Vagina (tissue), 2 donors: Measurements from ENCODE around the gene EPHB6. TPM values are rescaled to one million over a fixed set of nuclear protein-coding genes. Genes with fewer than 3 reads are reported as not detected.
A peak's percentile ranks its signal among the peaks of the same experiment; 100 is the strongest.

ENCODE experiments used
- DNase-seq, 2 donors: peaks; one replicate each; pipeline ENCODE4 v3.0.0-alpha.2; 2017; ENCODE audit errors: extremely low spot score in 2 of 2
- H3K27ac ChIP-seq: fragments of 200-600 bp; sonication (generic); one replicate; pipeline ENCODE4 v1.5.1; 2019
- H3K27me3 ChIP-seq: fragments of 200-600 bp; sonication (generic); one replicate; pipeline ENCODE4 v1.5.1; 2019
- H3K36me3 ChIP-seq, 2 donors: fragments of 200-600 bp; sonication (generic); one replicate each; pipeline ENCODE4 v1.5.1; 2017 to 2019
- H3K4me1 ChIP-seq: fragments of 200-600 bp; sonication (generic); one replicate; pipeline ENCODE4 v1.5.1; 2019
- H3K4me3 ChIP-seq, 2 donors: fragments of 200-600 bp; sonication (generic); 1 replicate in 1 of 2; 2 replicates in 1 of 2; pipeline ENCODE4 v1.5.1; 2016 to 2019
- H3K9me3 ChIP-seq: fragments of 200-600 bp; sonication (generic); one replicate; pipeline ENCODE4 v1.5.1; 2019
- CTCF ChIP-seq, 3 experiments: fragments of 450-650 bp in 2 of 3; fragments of 200-600 bp in 1 of 3; sonication (generic) in 1 of 3; IDR thresholded peaks; one replicate each; pipeline ENCODE4 v1.5.1; 2017 to 2019; ENCODE audit warnings: antibody characterized with exemption in 3 of 3, mild to moderate bottlenecking in 2 of 3, moderate library complexity in 2 of 3
- POLR2A ChIP-seq, 2 donors: fragments of 450-650 bp; IDR thresholded peaks; one replicate each; pipeline ENCODE4 v1.6.1; 2017; ENCODE audit warnings: antibody characterized with exemption in 2 of 2, mild to moderate bottlenecking in 2 of 2, moderate library complexity in 2 of 2
- POLR2AphosphoS5 ChIP-seq, 2 donors: sonication (generic); formaldehyde crosslinking; IDR thresholded peaks; one replicate each; pipeline ENCODE4 v1.9.0; 2017; ENCODE audit warnings: antibody characterized with exemption in 2 of 2, mild to moderate bottlenecking in 2 of 2, low read depth in 1 of 2; ENCODE audit not compliant: insufficient read depth in 1 of 2
- intact Hi-C: fragments of 100-400 bp; cut with DNase I; formaldehyde crosslinking; loops from one replicate; pipeline ENCODE4 v1.15.1; 2023
- total RNA-seq: library from RNA; depleted of rRNA; stranded (reverse); fragments of >200 nt; gene quantifications from one replicate; pipeline ENCODE4 v1.2.3, GENCODE V29; 2016

The EPHB6 gene
- total RNA-seq, 1 donor from 2014 or later, result 68.3 TPM

GRCh38 chr7:142898377-142899170, 43.7 kb downstream of the EPHB6 start:
- H3K4me1 ChIP-seq, result no peaks in the 10 kb centered on the region
- intact Hi-C loops, result no loop called here
- no peak for TF ChIP-seq CTCF (IDR thresholded peaks at IDR 0.05)
- TF ChIP-seq POLR2A (IDR thresholded peaks at IDR 0.05), result no peak
- no peak for TF ChIP-seq POLR2AphosphoS5 (IDR thresholded peaks at IDR 0.05; ENCODE audit: insufficient read depth in 1 of 2, low read depth in 1 of 2)
- no peaks in the 10 kb centered on the region for H3K9me3 ChIP-seq
- DNase-seq, result peak; percentile 43 to 72
- H3K4me3 ChIP-seq, result no peak overlapping the region
- no peaks in the 10 kb centered on the region for H3K27me3 ChIP-seq
- no peaks in the 10 kb centered on the region for H3K36me3 ChIP-seq
- H3K27ac ChIP-seq, result no peak overlapping the region

GRCh38 chr7:142899661-142900060, 44.8 kb downstream of the EPHB6 start:
- Histone ChIP-seq H3K4me3 (no peak overlapping the region), H3K9me3 (no peaks in the 10 kb centered on the region), H3K27me3 (no peaks in the 10 kb centered on the region), H3K27ac (no peak overlapping the region), H3K36me3 (no peaks in the 10 kb centered on the region), H3K4me1 (no peaks in the 10 kb centered on the region)
- peak in 1 of 2 donors; percentile 64 for DNase-seq
- intact Hi-C loops, result no loop called here
- TF ChIP-seq POLR2A (IDR thresholded peaks at IDR 0.05) (no peak), CTCF (IDR thresholded peaks at IDR 0.05) (no peak), POLR2AphosphoS5 (IDR thresholded peaks at IDR 0.05; ENCODE audit: insufficient read depth in 1 of 2, low read depth in 1 of 2) (no peak)

DNA sequence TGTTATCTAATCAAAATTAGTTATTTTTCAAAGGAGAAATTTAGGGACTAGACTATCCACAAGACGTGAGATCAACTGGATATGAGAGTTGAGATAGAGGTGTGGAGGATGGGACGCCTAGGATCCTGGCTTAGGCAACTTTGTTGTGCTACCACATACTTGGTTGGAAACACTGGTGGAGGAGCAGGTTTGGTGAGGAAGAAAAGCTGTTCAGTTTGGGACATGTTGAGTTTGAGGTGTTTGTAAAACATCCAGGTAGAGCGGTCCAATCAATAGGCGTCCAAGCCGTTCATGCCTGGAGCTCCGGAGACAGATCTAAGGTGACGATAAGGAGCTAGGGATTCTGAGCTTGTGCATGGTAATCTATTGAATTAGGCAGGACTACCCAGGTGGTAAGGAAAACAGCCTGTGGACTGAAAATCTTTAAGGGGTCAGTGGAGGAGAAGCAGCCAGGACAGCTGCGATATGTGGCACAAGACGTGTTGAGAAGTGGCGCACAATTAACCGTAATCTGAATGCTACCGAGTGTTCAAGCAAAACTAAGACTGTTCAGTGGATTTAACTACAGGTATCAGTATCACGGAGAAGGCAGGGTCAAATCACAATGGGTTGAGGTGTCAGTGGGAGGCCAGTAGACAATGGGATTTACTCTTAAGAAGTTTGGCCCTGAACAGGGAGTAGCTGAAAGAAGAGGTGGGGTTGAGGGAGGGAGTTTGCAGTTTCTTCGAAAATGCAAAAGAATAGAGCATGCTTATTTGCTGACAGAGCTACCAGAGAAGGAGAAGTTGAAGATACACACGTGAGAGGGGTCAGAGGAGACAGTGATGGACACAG, 46.8 kb downstream of the EPHB6 start:
- Histone ChIP-seq H3K36me3 (no peaks in the 10 kb centered on the region), H3K4me1 (no peaks in the 10 kb centered on the region), H3K27ac (no peak overlapping the region), H3K9me3 (no peaks in the 10 kb centered on the region), H3K4me3 (no peak overlapping the region), H3K27me3 (no peaks in the 10 kb centered on the region)
- TF ChIP-seq POLR2AphosphoS5 (IDR thresholded peaks at IDR 0.05; ENCODE audit: insufficient read depth in 1 of 2, low read depth in 1 of 2), result peak in 1 of 2 donors; percentile 37
- no peak for TF ChIP-seq CTCF (IDR thresholded peaks at IDR 0.05)
- peak; percentile 62 to 84 for DNase-seq
- intact Hi-C loops, result no loop called here

GRCh38 chr7:142904128-142904527, 49.3 kb downstream of the EPHB6 start:
- Histone ChIP-seq H3K36me3 (no peaks in the 10 kb centered on the region), H3K27ac (no peak overlapping the region), H3K9me3 (no peaks in the 10 kb centered on the region), H3K4me1 (no peaks in the 10 kb centered on the region), H3K4me3 (no peak overlapping the region), H3K27me3 (no peaks in the 10 kb centered on the region)
- intact Hi-C loops, result no loop called here
- TF ChIP-seq POLR2AphosphoS5 (IDR thresholded peaks at IDR 0.05; ENCODE audit: insufficient read depth in 1 of 2, low read depth in 1 of 2), result no peak
- TF ChIP-seq CTCF (IDR thresholded peaks at IDR 0.05), result no peak
- TF ChIP-seq POLR2A (IDR thresholded peaks at IDR 0.05), result no peak
- no peak for DNase-seq
